IMR-90 (cell line): ENCODE measurements around the gene NME4. TPM values are rescaled to one million over a fixed set of nuclear protein-coding genes. Genes with fewer than 3 reads are reported as not detected.

ENCODE experiments used
- ATAC-seq: fragments of 200-7000 bp; cut with Tn5 transposase; 2 replicates; pipeline ENCODE4 v1.9.1; 2020; ENCODE audit warnings: low read depth, mild to moderate bottlenecking, moderate library complexity
- BruUV-seq: library from RNA; stranded (reverse); fragments of 400-500 nt; replicated peaks from 2 replicates; lab custom pipeline; 2021; lab: Mats Ljungman, UMichigan
- CTCF ChIA-PET: fragments of 300-600 bp; formaldehyde crosslinking; extraction: SDS; loops from one replicate; lab custom pipeline; 2021; ENCODE audit warnings: antibody characterized with exemption; lab: Yijun Ruan, JAX
- POLR2A ChIA-PET: fragments of 300-600 bp; sonication (Branson Sonifier 250); formaldehyde crosslinking; loops from one replicate; lab custom pipeline; 2022; ENCODE audit warnings: antibody characterized with exemption; ENCODE audit not compliant: unreplicated experiment; lab: Charles Lee
- DNase-seq: peaks from one replicate; pipeline ENCODE4 v3.0.0; 2013
- H2AFZ ChIP-seq: replicated peaks from 2 replicates; pipeline ENCODE3; 2013; ENCODE audit warnings: low read length, mild to moderate bottlenecking; ENCODE audit not compliant: poor library complexity
- H2AK5ac ChIP-seq: 2 replicates; pipeline ENCODE4 v1.6.1; 2013; ENCODE audit warnings: low read depth, low read length, inconsistent platforms
- H2AK9ac ChIP-seq: replicated peaks from 2 replicates; pipeline ENCODE3; 2013; ENCODE audit warnings: mild to moderate bottlenecking, low read depth, low read length, moderate library complexity; ENCODE audit not compliant: poor library complexity
- H2BK120ac ChIP-seq: 2 replicates; pipeline ENCODE4 v1.6.1; 2013; ENCODE audit warnings: low read depth, low read length, inconsistent platforms
- H2BK15ac ChIP-seq: 3 replicates; pipeline ENCODE4 v1.6.1; 2013; ENCODE audit warnings: low read depth, low read length, inconsistent platforms
- H2BK20ac ChIP-seq: 2 replicates; pipeline ENCODE4 v1.6.1; 2013; ENCODE audit warnings: low read depth, mild to moderate bottlenecking, inconsistent platforms, low read length, moderate library complexity
- H2BK5ac ChIP-seq: 2 replicates; pipeline ENCODE4 v1.6.1; 2013; ENCODE audit warnings: mild to moderate bottlenecking, low read depth, low read length, inconsistent platforms; ENCODE audit not compliant: poor library complexity, severe bottlenecking
- H3K14ac ChIP-seq: replicated peaks from 2 replicates; pipeline ENCODE4 v1.6.1; 2013; ENCODE audit warnings: low read depth, low read length, inconsistent platforms
- H3K18ac ChIP-seq: 2 replicates; pipeline ENCODE4 v1.6.1; 2013; ENCODE audit warnings: low read depth, low read length, control low read depth
- H3K23ac ChIP-seq: 2 replicates; pipeline ENCODE4 v1.6.1; 2013; ENCODE audit warnings: low read depth, low read length, inconsistent platforms
- H3K27ac ChIP-seq: 2 replicates; pipeline ENCODE4 v1.5.1; 2013; ENCODE audit warnings: mild to moderate bottlenecking, control low read depth, low read length; ENCODE audit not compliant: insufficient read depth
- H3K27me3 ChIP-seq: 2 replicates; pipeline ENCODE4 v1.6.1; 2013; ENCODE audit warnings: low read length; ENCODE audit not compliant: control insufficient read depth, insufficient read depth
- H3K36me3 ChIP-seq: 2 replicates; pipeline ENCODE4 v1.6.1; 2013; ENCODE audit warnings: low read length, mixed read lengths; ENCODE audit not compliant: control insufficient read depth, insufficient read depth
- H3K4ac ChIP-seq: 2 replicates; pipeline ENCODE4 v1.6.1; 2013; ENCODE audit warnings: low read depth, low read length, inconsistent platforms
- H3K4me1 ChIP-seq: 2 replicates; pipeline ENCODE4 v1.6.1; 2013; ENCODE audit warnings: low read length, mixed read lengths; ENCODE audit not compliant: control insufficient read depth, insufficient read depth
- H3K4me2 ChIP-seq: 2 replicates; pipeline ENCODE4 v1.6.1; 2013; ENCODE audit warnings: low read depth, mild to moderate bottlenecking, control low read depth, low read length, moderate library complexity
- H3K4me3 ChIP-seq: 2 replicates; pipeline ENCODE4 v1.5.1; 2013; ENCODE audit warnings: low read depth, mild to moderate bottlenecking, control low read depth, low read length, moderate library complexity; ENCODE audit not compliant: insufficient read depth
- H3K56ac ChIP-seq: 2 replicates; pipeline ENCODE4 v1.6.1; 2013; ENCODE audit warnings: low read length, inconsistent platforms; ENCODE audit not compliant: insufficient read depth; ENCODE audit errors: extremely low read depth
- H3K79me1 ChIP-seq, 2 experiments: 2 replicates each; pipeline ENCODE4 v1.6.1; 2013; ENCODE audit warnings: low read length in 2 of 2, inconsistent platforms in 1 of 2, low read depth in 1 of 2
- H3K9ac ChIP-seq: 2 replicates; pipeline ENCODE4 v1.6.1; 2013; ENCODE audit warnings: low read depth, low read length, control low read depth
- H3K9me1 ChIP-seq: 2 replicates; pipeline ENCODE4 v1.6.1; 2013; ENCODE audit warnings: low read length, inconsistent platforms; ENCODE audit not compliant: insufficient read depth
- H3K9me3 ChIP-seq: 2 replicates; pipeline ENCODE4 v1.6.1; 2013; ENCODE audit warnings: low read length; ENCODE audit not compliant: control insufficient read depth, insufficient read depth
- H4K20me1 ChIP-seq: 2 replicates; pipeline ENCODE4 v1.6.1; 2013; ENCODE audit warnings: low read length, inconsistent platforms; ENCODE audit not compliant: insufficient read depth
- H4K5ac ChIP-seq: 2 replicates; pipeline ENCODE4 v1.6.1; 2013; ENCODE audit warnings: mild to moderate bottlenecking, low read depth, low read length, control low read depth
- H4K8ac ChIP-seq, 2 experiments: 2 replicates each; pipeline ENCODE4 v1.6.1; 2013; ENCODE audit warnings: low read depth in 2 of 2, low read length in 2 of 2, control low read depth in 1 of 2, inconsistent platforms in 1 of 2
- H4K91ac ChIP-seq: 2 replicates; pipeline ENCODE4 v1.6.1; 2013; ENCODE audit warnings: low read depth, low read length, inconsistent platforms; ENCODE audit not compliant: insufficient read depth
- CEBPB ChIP-seq: IDR thresholded peaks from 2 replicates; pipeline ENCODE4 v1.6.1; 2012; ENCODE audit warnings: low read depth, low read length, improper control_type of control experiment
- CHD1 ChIP-seq: IDR thresholded peaks from 2 replicates; pipeline ENCODE4 v1.6.1; 2012; ENCODE audit warnings: low read depth, low read length, improper control_type of control experiment
- ELK1 ChIP-seq: fragments of 150-350 bp; IDR thresholded peaks from 2 replicates; pipeline ENCODE4 v1.6.1; 2016; ENCODE audit warnings: low read depth, mild to moderate bottlenecking, low read length, moderate library complexity, borderline replicate concordance
- MAFK ChIP-seq: IDR thresholded peaks from 2 replicates; pipeline ENCODE4 v1.6.1; 2012; ENCODE audit warnings: low read depth, low read length, improper control_type of control experiment
- NFE2L2 ChIP-seq: fragments of 150-350 bp; IDR thresholded peaks from 2 replicates; pipeline ENCODE4 v1.6.1; 2016; ENCODE audit warnings: low read depth, mild to moderate bottlenecking, low read length
- POLR2A ChIP-seq: IDR thresholded peaks from 2 replicates; pipeline ENCODE4 v1.6.1; 2012; ENCODE audit warnings: mild to moderate bottlenecking, low read depth, low read length
- WGBS, 2 experiments: methylation state at CpG; one replicate each; pipeline versions ENCODE4 v1.1.5 to v1.1.7; 2013; ENCODE audit warnings: missing lambda C conversion rate in 2 of 2; ENCODE audit not compliant: insufficient read length in 1 of 2; ENCODE audit errors: extremely low coverage in 2 of 2; 5-methylcytosine and 5-hydroxymethylcytosine counted together
- dilution Hi-C: fragments of 300-500 bp; cut with HindIII; formaldehyde crosslinking; loops from one replicate; pipeline ENCODE4 v1.14.3; 2018; ENCODE audit warnings: low sequenced_read_pairs; ENCODE audit not compliant: unreplicated experiment
- in situ Hi-C: fragments of 300-500 bp; cut with MboI; formaldehyde crosslinking; loops from 3 replicates; pipeline ENCODE4 v1.14.3; 2019; ENCODE audit warnings: low sequenced_read_pairs, inconsistent platforms, mixed read lengths
- intact Hi-C: fragments of 100-400 bp; cut with micrococcal nuclease; formaldehyde crosslinking; loops from 2 replicates; pipeline ENCODE4 v1.10.0; 2022
- polyA plus RNA-seq, 3 experiments: library from polyadenylated mRNA; depleted of rRNA; stranded (reverse); fragments of >200 nt; gene quantifications; 2 replicates each; pipeline ENCODE4 v1.2.3, GENCODE V29; 2012; ENCODE audit warnings: low replicate concordance in 1 of 3
- total RNA-seq: library from RNA; depleted of rRNA; stranded (reverse); fragments of >200 nt; gene quantifications from 2 replicates; pipeline ENCODE4 v1.2.3, GENCODE V29; 2012

Gene NME4
- total and polyA plus RNA-seq, 2 of the 4 experiments (the other 2 are of a cell fraction) = 124 to 288 TPM

- Histone ChIP-seq H3K14ac (no peak overlapping the region), H3K9me3 (no peaks in the 10 kb centered on the region), H3K4me3 (peak overlapping the region; percentile 88; the same call in 1 of the 2 replicates), H2BK15ac (no peak overlapping the region), H4K20me1 (peaks cover 16% of the 10 kb centered on the region), H3K4me2 (peak overlapping the region; percentile 95; the same call in 1 of the 2 replicates), H2AK9ac (no peak overlapping the region), H2AFZ (no peak overlapping the region), H3K27me3 (no peaks in the 10 kb centered on the region), H3K36me3 (peaks cover 19% of the 10 kb centered on the region), H4K5ac (no peak overlapping the region), H3K27ac (no peak overlapping the region; the same call in 1 of the 2 replicates), H2AK5ac (no peak overlapping the region), H3K23ac (peak overlapping the region; percentile 42; the same call in 1 of the 2 replicates), H2BK5ac (no peak overlapping the region), H4K8ac (no peak overlapping the region), H3K9ac (peak overlapping the region; percentile 91; the same call in 1 of the 2 replicates), H3K9me1 (no peaks in the 10 kb centered on the region), H3K56ac (no peak overlapping the region), H2BK20ac (no peak overlapping the region), H2BK120ac (no peak overlapping the region), H4K91ac (no peak overlapping the region), H3K4ac (no peak overlapping the region), H3K4me1 (peaks cover 2% of the 10 kb centered on the region; the same call in 1 of the 2 replicates), H3K79me1 (peaks cover 13 to 29% of the 10 kb centered on the region in 2 experiments; a peak in 3 of 4 replicates), H3K18ac (no peak overlapping the region)
- BruUV-seq = no TSS peak
- DNase-seq (no peak), ATAC-seq (no peak)
- TF ChIP-seq MAFK (no peak), CHD1 (no peak), CEBPB (no peak), POLR2A (no peak), NFE2L2 (no peak), ELK1 (no peak)
- CTCF ChIA-PET = no interaction called here
- WGBS, 2 experiments = 60% methylated on average over 1 of the region's 27 CpGs; no CpG with 5 or more reads in 1 of the 2 experiments
- in situ Hi-C loops = no loop called here
- POLR2A ChIA-PET = interaction anchor here (0.6 kb wide), 1 partner anchor 13 kb away, joined by 5 read pairs; no protein-coding TSS in a partner anchor
- intact Hi-C loops = no loop called here
- dilution Hi-C loops = no loop called here
Measured at GRCh38 chr16:379961-380761, 16.8 kb upstream of the NME4 start.
